H7 (cell line): ENCODE results near the gene PDGFB. TPM values are rescaled to one million over a fixed set of nuclear protein-coding genes. Genes with fewer than 3 reads are reported as not detected.
A peak's percentile ranks its signal among the peaks of the same experiment; 100 is the strongest.

ENCODE experiments used
- DNase-seq: peaks from one replicate; pipeline ENCODE4 v3.0.0; 2012
- H3K27me3 ChIP-seq: 2 replicates; pipeline ENCODE4 v1.6.0; 2011; ENCODE audit warnings: mild to moderate bottlenecking, low read length; ENCODE audit not compliant: control insufficient read depth, insufficient read depth
- H3K36me3 ChIP-seq: replicated peaks from 2 replicates; pipeline ENCODE4 v1.5.1; 2011; ENCODE audit warnings: low read length; ENCODE audit not compliant: control insufficient read depth, insufficient read depth
- H3K4me3 ChIP-seq: 2 replicates; pipeline ENCODE4 v1.5.1; 2011; ENCODE audit warnings: low read depth, mild to moderate bottlenecking, control low read depth, low read length, moderate library complexity; ENCODE audit not compliant: insufficient read depth
- total RNA-seq: library from RNA; depleted of rRNA; stranded (reverse); fragments of >200 nt; shearing (Covaris generic); gene quantifications from 2 replicates; pipeline ENCODE4 v1.2.3, GENCODE V29; 2014

Gene PDGFB
- total RNA-seq, 1 experiment from 2014 or later: 7.2 TPM

DNA sequence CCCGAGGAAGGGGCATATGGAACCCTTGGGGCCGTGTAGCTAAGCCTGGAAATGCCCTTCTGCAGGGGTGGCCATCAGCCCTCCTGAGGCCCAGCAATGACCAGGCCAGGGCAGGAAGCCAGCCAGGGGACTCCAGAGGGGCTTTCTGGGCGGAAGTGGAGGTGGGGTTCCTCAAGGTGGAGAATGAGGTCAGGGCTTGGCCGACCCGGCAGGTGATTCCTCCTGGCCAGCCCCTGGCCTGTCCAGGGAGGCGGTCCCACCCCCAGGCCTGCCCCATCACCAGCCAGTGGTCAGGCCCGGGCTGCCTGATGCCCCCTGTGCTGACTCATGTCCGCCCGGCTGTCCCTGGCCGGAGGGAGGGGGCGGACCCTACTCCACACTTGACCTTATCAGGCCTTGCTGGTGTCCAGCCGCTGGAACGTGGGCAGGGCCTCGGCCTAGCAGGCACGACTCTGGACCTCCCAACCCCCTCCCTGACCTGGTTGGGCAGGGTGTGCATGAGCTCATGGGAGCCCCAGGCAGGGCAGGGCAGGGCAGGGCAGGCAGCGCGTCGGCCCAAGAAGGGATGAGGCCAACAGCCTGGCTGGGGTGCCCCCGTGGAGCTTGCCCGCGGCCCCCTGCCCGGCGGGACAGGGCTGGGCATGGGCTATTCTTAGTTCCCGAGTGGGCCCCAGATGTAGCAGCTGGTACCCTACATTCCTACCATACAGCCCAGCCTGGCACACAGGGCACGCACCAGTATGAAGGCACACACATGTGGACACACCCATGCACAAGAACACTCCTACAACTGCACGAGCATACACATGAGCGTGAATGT, 38.8 kb upstream of the PDGFB start:
- Histone ChIP-seq H3K4me3 (no peak overlapping the region), H3K36me3 (no peaks in the 10 kb centered on the region), H3K27me3 (no peaks in the 10 kb centered on the region)
- no peak for DNase-seq

DNA sequence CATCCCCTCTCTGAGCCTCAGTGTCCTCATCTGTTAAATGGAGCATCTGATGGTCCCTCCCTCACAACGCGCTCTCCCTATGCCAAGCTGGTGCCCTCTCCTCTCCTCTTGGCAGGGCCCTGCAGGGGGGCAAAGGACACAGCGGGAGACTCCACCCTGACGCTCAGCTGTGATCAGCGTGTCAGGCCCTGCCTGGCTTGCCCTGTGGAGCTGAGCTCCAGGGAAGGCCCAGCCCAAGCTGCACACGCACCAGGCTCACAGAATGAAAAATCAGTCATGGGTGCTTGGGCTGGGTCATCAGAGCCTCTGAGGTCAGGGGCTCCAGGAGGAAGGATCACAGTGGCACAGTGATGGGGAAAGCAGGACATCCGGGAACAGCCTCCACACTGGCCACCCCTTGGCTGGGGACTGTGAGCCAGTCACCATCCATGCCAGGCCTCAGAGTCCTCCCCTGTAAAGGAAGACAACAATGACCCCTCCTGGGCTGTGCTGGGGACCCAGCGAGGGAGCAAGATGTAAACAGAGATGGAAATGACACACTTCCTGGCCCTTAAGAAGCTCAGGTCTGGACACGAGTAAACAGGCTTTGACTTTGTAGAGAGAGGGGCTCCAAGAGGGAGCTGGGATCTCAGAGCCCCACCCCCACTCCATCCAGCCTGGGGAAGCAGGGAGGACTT, 38.0 kb upstream of the PDGFB start:
- Histone ChIP-seq H3K4me3 (no peak overlapping the region), H3K27me3 (no peaks in the 10 kb centered on the region), H3K36me3 (no peaks in the 10 kb centered on the region)
- DNase-seq: no peak

DNA sequence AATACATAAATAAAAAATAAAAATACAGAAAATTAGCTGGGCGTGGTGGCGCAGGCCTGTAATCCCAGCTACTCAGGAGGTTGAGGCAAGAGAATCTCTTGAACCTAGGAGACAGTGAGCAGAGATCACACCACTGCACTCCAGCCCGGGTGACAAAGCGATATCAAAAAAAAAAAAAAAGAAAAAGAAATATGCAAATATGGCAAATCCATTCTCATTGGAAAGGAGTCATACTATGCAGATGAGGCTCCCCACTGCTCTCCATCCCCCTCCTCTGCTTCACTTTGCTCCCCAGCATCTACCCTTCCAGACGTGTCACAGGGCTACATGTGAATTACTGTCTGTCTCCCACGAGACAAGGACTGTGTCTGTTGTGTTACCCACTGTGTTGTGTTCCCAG, 36.3 kb upstream of the PDGFB start:
- DNase-seq: no peak
- Histone ChIP-seq H3K36me3 (no peaks in the 10 kb centered on the region), H3K27me3 (no peaks in the 10 kb centered on the region), H3K4me3 (no peak overlapping the region)

DNA sequence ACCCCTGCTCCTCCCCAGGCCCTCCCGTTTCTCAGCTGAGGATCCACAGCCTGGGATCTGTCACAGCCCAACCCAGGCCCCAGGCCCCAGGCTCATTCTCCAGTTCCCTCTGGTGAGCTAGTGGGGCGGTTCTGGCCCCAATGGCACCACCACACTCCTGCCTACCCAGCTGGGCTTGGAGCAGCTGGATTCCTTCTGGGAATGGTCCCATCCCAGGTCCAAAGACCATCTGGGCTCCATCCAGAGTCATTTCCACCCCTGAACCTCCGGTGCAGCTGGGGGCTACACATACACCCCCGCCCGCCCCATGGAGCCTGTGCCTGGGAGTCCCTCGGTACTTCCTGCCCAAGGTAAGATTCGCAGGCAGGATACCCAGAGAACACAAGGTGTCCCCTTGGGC, 35.5 kb upstream of the PDGFB start:
- H3K4me3 ChIP-seq: no peak overlapping the region
- no peak for DNase-seq
- no peaks in the 10 kb centered on the region for H3K27me3 ChIP-seq
- H3K36me3 ChIP-seq: no peaks in the 10 kb centered on the region

DNA sequence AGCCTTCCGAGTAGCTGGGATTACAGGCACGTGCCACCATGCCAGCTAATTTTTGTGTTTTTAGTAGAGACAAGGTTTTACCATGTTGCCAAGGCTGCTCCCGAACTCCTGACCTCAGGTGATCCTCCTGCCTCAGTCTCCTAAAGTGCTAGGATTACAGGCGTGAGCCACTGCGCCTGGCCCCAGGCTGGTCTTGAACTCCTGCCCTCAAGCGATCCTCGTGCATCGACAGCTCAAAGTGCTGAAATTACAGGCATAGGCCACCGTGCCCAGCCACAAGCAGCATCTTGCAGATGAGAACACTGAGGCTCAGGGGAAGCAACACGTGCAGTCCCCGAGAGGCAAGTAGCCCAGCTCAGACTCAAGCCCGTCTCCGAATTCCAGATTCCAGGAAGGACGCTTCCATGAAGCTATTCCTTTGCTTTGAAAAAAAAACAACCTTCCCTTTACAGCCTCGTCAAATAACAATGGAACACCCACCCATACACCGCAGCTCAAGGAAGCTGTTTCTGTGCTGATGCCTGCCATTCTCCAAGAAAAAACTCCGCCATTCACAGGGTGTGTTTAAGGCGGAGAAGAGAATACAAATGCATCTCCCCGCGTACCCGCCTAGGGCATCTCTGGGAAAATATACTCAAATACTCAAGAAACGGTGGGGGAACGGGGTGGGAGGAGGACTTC, 34.5 kb upstream of the PDGFB start:
- Histone ChIP-seq H3K27me3 (no peaks in the 10 kb centered on the region), H3K4me3 (no peak overlapping the region), H3K36me3 (no peaks in the 10 kb centered on the region)
- DNase-seq: no peak

DNA sequence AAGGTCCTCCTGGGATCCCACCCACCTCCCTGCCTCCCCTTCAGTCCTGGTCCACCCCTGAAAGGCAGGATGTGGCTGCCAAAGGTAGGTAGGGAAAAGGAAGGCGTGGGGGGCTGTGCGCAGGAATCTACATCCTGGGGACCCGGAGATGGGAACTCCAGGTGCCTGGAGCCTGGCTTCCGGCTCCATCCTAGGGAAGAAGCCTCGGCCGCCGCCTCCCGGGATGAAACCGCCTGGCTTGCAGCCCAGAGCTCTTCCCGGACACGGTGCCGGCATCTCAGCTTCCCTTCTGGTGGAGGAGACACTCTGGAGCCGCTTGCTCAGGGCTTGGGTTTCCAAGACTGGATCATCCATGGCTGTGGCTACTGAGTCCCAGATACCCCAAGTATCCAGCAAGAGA, 33.3 kb upstream of the PDGFB start:
- DNase-seq: no peak
- H3K4me3 ChIP-seq: no peak overlapping the region
- no peaks in the 10 kb centered on the region for H3K36me3 ChIP-seq
- no peaks in the 10 kb centered on the region for H3K27me3 ChIP-seq

DNA sequence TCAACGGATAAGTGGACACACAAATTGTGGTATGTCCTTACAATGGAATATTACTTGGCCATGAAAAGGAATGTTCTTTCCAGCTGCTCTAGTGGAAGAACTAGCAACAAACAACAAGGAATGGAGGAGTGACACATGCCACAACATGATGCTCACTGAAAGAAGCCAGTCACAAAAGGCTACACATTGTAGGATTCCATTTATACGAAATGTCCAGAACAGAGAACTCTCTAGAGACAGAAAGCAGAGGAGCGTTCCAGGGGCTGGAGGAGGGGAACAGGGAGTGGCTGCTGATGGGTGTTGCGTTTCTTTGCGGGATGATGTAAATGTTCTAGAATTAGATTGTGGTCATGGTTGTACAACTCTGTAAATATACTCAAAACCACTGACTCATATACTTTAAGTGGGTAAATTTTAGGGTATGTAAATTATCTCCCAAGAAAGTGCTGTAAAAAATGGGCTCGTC, 32.4 kb upstream of the PDGFB start:
- Histone ChIP-seq H3K4me3 (no peak overlapping the region), H3K36me3 (no peaks in the 10 kb centered on the region), H3K27me3 (no peaks in the 10 kb centered on the region)
- DNase-seq: no peak

DNA sequence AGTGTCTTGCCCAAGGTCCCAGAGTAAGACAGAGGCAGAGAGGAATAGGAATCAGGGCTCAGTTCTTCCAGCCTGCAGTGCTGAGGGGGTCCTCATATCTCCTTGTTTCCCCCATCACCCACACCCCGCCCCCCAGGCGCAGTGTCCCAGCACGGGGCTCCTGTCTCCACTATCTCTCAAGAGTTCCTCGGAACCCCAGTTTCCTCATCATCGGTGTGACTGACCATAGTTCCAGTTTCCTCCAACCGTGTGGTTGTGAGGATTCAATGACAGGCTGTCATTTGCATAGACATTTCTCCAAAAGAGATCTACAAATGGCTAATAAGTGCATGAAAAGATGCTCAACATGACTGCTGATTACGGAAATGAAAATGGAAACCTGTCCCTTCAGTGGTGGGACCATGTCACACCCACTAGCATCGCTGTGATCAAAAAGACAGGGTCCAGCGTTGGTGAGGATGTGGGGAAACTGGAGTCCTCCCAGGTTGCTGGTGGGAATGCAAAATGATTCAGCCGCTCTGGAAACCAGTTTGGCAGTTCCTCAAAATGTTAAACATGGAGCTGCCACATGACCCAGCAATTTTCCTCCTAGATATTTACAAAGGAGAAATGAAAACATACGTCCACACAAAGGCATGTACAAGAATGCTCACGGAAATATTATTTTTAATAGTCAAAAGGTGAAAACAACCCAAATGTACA, 31.8 kb upstream of the PDGFB start:
- no peak overlapping the region for H3K4me3 ChIP-seq
- no peaks in the 10 kb centered on the region for H3K36me3 ChIP-seq
- no peak for DNase-seq
- H3K27me3 ChIP-seq: no peaks in the 10 kb centered on the region

DNA sequence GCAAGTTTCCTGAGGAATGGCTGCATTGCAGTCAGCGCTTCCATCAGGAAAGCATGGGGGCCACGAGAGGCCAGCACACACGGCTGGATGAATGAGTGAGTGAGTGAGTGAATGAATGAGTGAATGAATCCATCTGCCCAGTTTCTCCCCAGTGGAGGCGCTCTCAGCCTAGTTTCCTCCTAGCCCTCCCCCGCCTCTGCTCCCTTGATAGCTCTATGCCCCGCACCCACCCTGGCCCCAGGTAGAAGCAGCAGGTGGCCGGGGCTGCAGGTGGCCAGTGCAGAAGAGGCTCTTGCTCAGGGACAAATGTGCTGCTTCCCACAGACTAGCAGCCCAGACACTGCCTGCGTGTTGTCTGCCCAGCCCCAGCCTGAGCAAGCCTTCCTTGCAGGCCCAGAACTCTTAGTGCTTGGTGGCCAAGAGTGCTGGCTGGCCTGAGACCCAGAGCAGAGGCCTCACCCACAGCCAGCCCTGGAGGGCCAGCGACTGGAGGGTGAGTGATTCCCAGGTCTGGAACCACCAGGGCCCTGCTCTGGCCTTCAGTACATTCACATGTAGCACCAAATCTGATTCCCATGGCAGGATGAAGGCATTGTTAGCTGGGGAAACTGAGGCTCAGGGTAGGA, 31.1 kb upstream of the PDGFB start:
- Histone ChIP-seq H3K36me3 (no peaks in the 10 kb centered on the region), H3K27me3 (no peaks in the 10 kb centered on the region), H3K4me3 (no peak overlapping the region)
- DNase-seq: peak; percentile 72

DNA sequence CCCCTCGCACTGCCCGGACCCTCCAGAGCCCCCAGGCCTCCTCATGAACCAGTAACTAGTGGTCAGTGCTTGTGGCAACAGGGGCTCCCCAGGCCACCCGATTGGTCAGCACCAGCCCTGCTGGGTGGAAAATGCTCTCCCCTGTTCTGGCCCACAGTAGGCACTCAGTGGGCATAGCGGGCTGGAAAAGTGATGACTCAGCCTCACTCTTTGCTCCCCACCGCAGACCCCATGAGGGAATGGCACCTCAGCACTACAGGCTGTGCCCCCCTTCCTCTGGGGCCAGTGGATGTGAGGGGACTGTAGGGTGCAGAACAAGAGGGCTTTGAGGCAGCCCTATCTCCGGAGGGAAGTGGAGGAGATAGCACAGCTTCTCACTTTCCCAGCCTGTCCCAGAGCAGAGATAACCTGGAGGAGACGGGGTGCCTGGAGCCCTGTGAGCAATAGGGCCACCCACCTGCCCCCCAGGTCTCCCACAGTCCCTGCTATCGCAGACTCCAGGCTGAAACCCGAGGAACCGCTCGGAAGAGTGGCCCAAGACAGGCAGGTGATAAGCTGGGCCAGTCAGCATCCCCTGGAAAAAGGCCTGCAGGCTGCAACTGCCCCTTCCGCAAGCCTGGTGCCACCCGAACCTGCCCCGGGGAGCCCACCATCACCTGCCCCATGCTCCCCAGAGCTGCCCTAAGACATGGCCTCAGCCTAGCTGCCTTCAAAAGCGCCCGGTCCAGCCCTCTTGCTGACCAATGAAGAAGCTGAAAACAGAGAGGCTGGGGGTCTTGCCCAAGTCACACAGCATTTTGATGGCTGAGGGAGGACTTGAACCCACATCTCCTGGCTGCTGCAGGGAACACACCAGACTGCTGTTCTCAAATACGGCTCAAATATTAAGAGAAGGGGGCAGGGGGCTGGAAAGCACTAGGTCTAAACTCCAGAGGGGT, 29.4 kb upstream of the PDGFB start:
- Histone ChIP-seq H3K36me3 (no peaks in the 10 kb centered on the region), H3K27me3 (no peaks in the 10 kb centered on the region), H3K4me3 (no peak overlapping the region)
- DNase-seq: no peak

DNA sequence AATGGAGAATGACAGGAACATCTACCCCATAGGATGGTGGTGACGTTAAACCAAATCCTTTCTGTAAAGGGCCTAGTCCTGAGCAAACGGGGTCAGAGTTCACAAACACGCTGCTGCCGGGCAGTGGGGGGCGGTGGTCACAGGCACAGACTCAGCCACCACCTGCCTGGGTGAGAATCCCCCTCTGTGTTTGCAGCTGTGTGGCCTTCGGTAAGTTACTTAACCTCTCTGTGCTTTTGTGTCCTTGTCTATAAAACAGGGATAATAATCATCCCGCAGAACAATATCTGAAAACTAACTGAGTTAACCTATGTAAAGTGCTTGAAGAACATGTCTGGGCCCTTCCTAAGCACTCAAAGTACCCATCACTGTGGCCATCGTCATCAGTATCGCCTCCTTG, 26.0 kb upstream of the PDGFB start:
- Histone ChIP-seq H3K4me3 (no peak overlapping the region), H3K36me3 (no peaks in the 10 kb centered on the region), H3K27me3 (no peaks in the 10 kb centered on the region)
- no peak for DNase-seq

DNA sequence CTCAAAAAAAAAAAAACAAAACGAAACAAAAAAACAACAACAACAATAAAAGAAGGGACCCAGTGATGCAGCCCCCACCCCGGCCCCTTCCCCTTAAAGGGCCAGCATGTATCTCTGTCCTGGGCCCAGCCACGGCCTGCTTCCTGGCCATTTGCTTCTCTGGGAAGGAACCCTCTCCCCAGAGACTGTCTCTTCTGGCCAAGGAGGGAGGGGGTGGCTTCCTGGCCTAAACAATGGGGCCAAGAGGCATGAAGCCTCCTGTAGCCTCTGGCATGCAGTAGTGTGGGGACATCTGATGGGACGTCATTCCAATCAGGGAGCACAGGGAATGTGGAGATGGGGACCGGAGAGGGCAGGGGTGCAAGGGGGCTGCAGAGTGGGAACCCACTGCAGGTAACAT, 25.5 kb upstream of the PDGFB start:
- DNase-seq: peak; percentile 57
- no peak overlapping the region for H3K4me3 ChIP-seq
- H3K36me3 ChIP-seq: no peaks in the 10 kb centered on the region
- no peaks in the 10 kb centered on the region for H3K27me3 ChIP-seq

DNA sequence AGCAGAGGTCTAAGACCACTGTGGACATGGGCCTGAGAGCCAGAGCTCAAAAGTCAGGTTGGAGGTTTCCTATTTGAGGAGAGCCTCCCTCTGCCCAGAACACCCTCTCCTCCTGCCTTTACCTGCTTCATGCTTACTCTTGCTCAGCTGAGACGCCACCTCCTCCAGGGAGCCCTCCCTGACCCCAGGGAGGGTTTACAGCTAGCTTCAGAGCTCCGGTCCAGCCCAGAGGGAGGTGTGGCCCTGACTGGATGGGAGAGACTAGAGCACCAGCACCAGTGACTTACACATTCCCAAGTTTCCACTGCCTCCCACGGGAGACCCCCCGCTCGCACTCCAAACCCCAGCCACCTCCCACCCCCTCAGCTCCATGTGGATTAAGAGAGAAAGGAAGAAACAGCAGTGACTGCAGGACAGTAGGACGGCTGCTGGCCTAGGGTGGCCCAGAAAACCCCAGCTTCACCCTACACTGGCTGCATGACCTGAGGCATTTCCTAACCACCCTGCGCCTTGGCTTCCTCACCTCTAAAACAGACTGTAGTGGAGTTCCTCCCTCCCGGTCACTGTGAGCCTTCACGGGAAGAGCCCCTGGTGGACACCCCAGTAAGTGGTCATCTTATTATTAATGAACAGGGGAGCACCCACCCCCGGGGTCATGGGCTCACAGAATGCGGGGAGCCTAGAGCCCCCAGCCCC, 24.5 kb upstream of the PDGFB start:
- Histone ChIP-seq H3K36me3 (no peaks in the 10 kb centered on the region), H3K4me3 (no peak overlapping the region), H3K27me3 (no peaks in the 10 kb centered on the region)
- DNase-seq: peak; percentile 71
